ENCODE measurements around the gene DDX10. TPM values are rescaled to one million over a fixed set of nuclear protein-coding genes. Genes with fewer than 3 reads are reported as not detected.

Gene DDX10
- polyA plus RNA-seq, 1 experiment: 11.0 TPM

DNA sequence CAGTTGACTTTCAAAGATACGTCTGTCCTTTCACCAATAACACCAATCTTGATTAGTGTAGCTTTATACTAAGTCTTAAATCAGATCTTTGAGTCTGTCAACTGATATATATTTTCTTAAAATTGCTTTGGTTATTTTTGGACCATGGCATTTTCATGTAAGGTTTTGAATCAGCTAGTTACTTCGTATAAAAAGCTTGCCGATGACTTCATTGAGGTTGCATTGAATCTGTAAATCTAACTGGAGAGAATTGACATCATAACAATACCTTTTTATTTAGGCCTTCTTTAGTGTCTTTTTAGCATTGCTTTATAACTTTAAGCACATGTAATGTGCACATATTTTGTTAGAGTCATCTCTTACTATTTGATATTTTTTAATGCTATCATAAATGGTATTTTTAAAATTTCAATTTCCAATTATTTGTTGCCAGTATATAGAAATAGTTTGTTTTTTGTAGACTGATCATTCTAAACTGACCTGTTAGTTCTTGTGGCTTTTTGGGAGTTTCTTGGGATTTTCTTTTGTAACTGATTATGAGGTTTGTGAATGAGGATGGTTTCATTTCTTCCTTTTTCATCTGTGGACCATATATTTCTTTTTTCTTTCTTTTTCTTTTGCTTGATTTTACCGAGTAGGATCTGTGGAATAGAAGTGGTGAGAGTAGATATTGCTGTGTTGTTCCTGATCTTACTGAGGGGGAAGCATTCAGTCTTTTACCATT lies 61.4 kb downstream of the DDX10 start:
- H3K27me3 ChIP-seq (ENCODE audit: control insufficient read depth, insufficient read depth, low read length): no peaks in the 10 kb centered on the region
- TF ChIP-seq, protein P1, sequence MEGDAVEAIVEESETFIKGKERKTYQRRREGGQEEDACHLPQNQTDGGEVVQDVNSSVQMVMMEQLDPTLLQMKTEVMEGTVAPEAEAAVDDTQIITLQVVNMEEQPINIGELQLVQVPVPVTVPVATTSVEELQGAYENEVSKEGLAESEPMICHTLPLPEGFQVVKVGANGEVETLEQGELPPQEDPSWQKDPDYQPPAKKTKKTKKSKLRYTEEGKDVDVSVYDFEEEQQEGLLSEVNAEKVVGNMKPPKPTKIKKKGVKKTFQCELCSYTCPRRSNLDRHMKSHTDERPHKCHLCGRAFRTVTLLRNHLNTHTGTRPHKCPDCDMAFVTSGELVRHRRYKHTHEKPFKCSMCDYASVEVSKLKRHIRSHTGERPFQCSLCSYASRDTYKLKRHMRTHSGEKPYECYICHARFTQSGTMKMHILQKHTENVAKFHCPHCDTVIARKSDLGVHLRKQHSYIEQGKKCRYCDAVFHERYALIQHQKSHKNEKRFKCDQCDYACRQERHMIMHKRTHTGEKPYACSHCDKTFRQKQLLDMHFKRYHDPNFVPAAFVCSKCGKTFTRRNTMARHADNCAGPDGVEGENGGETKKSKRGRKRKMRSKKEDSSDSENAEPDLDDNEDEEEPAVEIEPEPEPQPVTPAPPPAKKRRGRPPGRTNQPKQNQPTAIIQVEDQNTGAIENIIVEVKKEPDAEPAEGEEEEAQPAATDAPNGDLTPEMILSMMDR (IDR thresholded peaks at IDR 0.05; ENCODE audit: insufficient read depth, low read depth, low read length): no peak
- POLR2A ChIA-PET: no interaction called here
- CTCF ChIA-PET: no interaction called here
- H3K36me3 ChIP-seq (ENCODE audit: control insufficient read depth, insufficient read depth, low read length): no peaks in the 10 kb centered on the region
- no peak overlapping the region for H3K4me3 ChIP-seq (ENCODE audit: low read depth, low read length)
- no peak for DNase-seq (ENCODE audit: low read depth)

DNA sequence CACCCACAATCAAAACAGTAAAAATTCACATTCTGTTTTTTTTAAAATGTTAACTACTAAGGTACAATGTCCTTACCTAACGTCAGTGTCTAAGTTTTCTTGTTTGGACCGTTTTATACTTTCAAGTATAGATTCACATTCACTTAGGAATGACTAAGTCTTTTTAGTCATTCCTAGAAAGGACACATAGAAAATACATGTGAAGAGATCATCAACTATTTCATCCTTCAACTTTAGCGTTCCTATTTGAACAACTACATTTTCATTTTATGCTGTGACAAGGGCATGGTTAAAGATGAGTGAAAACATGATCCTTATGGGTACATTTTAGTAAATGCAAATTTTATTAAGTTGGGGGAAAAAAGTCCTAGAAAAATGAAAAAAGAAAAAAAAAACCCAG lies 62.8 kb downstream of the DDX10 start:
- DNase-seq (ENCODE audit: low read depth): no peak
- POLR2A ChIA-PET: no interaction called here
- Histone ChIP-seq H3K27me3 (ENCODE audit: control insufficient read depth, insufficient read depth, low read length) (no peaks in the 10 kb centered on the region), H3K4me3 (ENCODE audit: low read depth, low read length) (no peak overlapping the region), H3K36me3 (ENCODE audit: control insufficient read depth, insufficient read depth, low read length) (no peaks in the 10 kb centered on the region)
- CTCF ChIA-PET: interaction anchor here (0.6 kb wide), 1 partner anchor 29 kb away, joined by 3 read pairs; no protein-coding TSS in a partner anchor
- TF ChIP-seq, protein P1 (IDR thresholded peaks at IDR 0.05; ENCODE audit: insufficient read depth, low read depth, low read length): no peak

DNA sequence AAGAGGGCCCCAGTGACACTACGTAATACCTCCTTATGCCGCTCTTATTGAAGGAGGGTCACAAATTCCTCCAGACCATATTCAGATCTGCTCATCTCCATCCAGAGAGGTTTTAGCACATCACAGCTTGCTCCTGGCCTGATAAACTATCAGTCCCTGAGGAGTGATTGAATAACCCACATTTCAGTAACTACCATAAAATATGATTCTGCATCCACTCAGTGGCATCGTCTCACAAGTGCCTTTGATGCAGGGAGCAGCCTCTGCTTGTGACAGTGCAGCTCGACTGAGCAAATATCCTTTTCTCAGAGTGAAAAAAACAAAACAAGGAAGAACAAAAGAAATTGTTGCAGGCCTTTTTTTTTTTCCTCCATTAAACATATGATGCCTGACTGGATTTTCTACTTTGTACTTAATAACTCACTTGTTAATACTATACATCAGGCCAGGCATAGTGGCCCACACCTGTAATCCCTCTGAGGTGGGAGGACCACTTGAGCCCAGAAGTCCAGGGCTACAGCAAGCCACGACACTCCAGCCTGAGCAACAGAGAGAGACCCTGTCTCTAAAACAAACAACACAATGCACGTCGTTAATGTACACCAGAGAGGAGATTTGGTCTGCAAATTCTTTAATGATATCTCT lies 64.5 kb downstream of the DDX10 start:
- H3K4me3 ChIP-seq (ENCODE audit: low read depth, low read length): no peak overlapping the region
- no peaks in the 10 kb centered on the region for H3K36me3 ChIP-seq (ENCODE audit: control insufficient read depth, insufficient read depth, low read length)
- no peaks in the 10 kb centered on the region for H3K27me3 ChIP-seq (ENCODE audit: control insufficient read depth, insufficient read depth, low read length)
- TF ChIP-seq, protein P1 (IDR thresholded peaks at IDR 0.05; ENCODE audit: insufficient read depth, low read depth, low read length): no peak
- DNase-seq (ENCODE audit: low read depth): no peak
- POLR2A ChIA-PET: no interaction called here
- CTCF ChIA-PET: interaction anchor here (0.7 to 1.1 kb wide), 3 partner anchors 12 to 30 kb away, joined by 3 to 4 read pairs (median 4); no protein-coding TSS in a partner anchor

DNA sequence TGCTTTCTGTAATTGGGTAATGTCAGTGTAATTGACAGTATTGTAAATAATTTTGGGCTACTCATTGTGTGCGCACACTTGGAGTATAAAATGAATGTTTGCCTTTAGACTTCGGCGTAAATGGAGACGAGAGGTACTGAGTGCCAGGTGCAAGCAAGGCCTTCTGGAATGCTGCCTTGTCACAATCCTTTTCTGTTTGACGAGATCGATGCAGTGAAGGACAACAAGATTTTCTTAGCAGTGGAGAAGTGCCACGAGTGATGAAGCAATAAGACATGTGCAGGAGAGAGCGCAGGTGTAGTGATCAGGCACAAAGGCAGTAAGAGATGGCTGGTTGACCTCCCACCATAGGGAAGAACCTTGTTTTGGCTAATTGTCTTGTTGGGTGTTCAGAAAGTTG lies 67.5 kb downstream of the DDX10 start:
- TF ChIP-seq, protein P1 (IDR thresholded peaks at IDR 0.05; ENCODE audit: insufficient read depth, low read depth, low read length): no peak
- H3K36me3 ChIP-seq (ENCODE audit: control insufficient read depth, insufficient read depth, low read length): peaks cover 2% of the 10 kb centered on the region; the same call in 1 of the 2 replicates
- ChIA-PET POLR2A (no interaction called here), CTCF (no interaction called here)
- H3K4me3 ChIP-seq (ENCODE audit: low read depth, low read length): no peak overlapping the region
- H3K27me3 ChIP-seq (ENCODE audit: control insufficient read depth, insufficient read depth, low read length): no peaks in the 10 kb centered on the region
- DNase-seq (ENCODE audit: low read depth): no peak

DNA sequence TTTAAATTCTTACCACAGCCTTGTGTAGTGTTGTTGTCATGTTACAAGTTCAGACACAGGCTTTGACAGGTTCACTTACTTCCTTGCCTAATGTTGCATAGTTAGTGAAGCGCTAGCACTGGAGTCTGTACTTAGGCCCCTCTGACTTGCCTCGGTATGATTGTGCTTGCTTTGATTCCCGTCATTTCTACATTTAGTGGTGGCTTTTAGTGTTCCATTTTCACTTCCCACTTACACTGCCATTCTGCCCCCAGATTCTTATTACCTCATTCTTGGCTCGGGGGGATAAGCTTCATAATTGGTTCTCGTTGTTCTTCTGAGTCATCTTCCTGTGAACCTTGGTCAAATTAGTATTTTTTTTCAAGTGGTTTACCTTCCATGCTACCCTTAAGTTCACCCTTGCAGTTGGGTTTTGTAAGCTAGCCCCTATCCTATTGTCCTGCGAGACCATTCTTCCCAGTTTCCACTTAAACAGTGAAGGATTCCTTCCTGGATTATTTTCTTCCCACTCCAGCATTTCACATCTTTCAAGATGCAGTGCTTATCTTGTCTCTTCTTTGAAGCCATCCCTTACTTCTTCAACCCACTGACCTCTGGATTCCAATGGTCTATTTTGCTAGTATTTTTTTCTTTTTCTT lies 68.7 kb downstream of the DDX10 start:
- no peaks in the 10 kb centered on the region for H3K27me3 ChIP-seq (ENCODE audit: control insufficient read depth, insufficient read depth, low read length)
- H3K4me3 ChIP-seq (ENCODE audit: low read depth, low read length): no peak overlapping the region
- TF ChIP-seq, protein P1 (IDR thresholded peaks at IDR 0.05; ENCODE audit: insufficient read depth, low read depth, low read length): no peak
- ChIA-PET CTCF (interaction anchor here (1.3 to 2.3 kb wide), 3 partner anchors 15 to 354 kb away, joined by 3 to 4 read pairs (median 3); no protein-coding TSS in a partner anchor), POLR2A (interaction anchor here (0.6 kb wide), 1 partner anchor 47 kb away, joined by 4 read pairs; no protein-coding TSS in a partner anchor)
- H3K36me3 ChIP-seq (ENCODE audit: control insufficient read depth, insufficient read depth, low read length): peaks cover 2% of the 10 kb centered on the region; the same call in 1 of the 2 replicates
- peak; percentile 33 for DNase-seq (ENCODE audit: low read depth)
